ENCODE measurements around the gene MOB2.

The MOB2 gene

GRCh38 chr11:1461826-1462697 is 24.5 kb downstream of the MOB2 start:
- no peak overlapping the region for H4K91ac ChIP-seq (ENCODE audit: low read depth, low read length)
- no peaks in the 10 kb centered on the region for H3K79me2 ChIP-seq (ENCODE audit: control insufficient read depth, insufficient read depth, low read length, poor library complexity)
- no peak overlapping the region for H2AFZ ChIP-seq (ENCODE audit: insufficient read depth, low read length, poor library complexity)
- no peaks in the 10 kb centered on the region for H3K27me3 ChIP-seq (ENCODE audit: insufficient read depth, low read length)
- H4K12ac ChIP-seq (ENCODE audit: low read depth, low read length), result no peak overlapping the region
- no peaks in the 10 kb centered on the region for H3K4me1 ChIP-seq (ENCODE audit: control insufficient read depth in 1 of 2, insufficient read depth in 2 of 2, low read length in 2 of 2)
- no peak overlapping the region for H3K18ac ChIP-seq (ENCODE audit: low read length)
- WGBS (ENCODE audit: extremely low coverage, insufficient coverage, insufficient read length), result no CpG with 5 or more reads among the region's 46 CpGs
- no peak overlapping the region for H2AK5ac ChIP-seq (ENCODE audit: low read length)
- no peak for DNase-seq
- H3K9me3 ChIP-seq (ENCODE audit: insufficient read depth, low read depth, low read length), result no peaks in the 10 kb centered on the region
- no peak overlapping the region for H3K14ac ChIP-seq (ENCODE audit: low read length)
- H4K8ac ChIP-seq (ENCODE audit: low read depth, low read length), result no peak overlapping the region
- H3K27ac ChIP-seq (ENCODE audit: low read depth, low read length), result no peak overlapping the region
- no peaks in the 10 kb centered on the region for H3K79me1 ChIP-seq (ENCODE audit: low read length)
- no peak overlapping the region for H3K4ac ChIP-seq (ENCODE audit: low read depth, low read length)
- H3K9ac ChIP-seq (ENCODE audit: low read length), result no peak overlapping the region
- no peak overlapping the region for H2BK12ac ChIP-seq (ENCODE audit: low read length)
- H3K36me3 ChIP-seq (ENCODE audit: control insufficient read depth in 1 of 2, insufficient read depth in 2 of 2, low read length in 2 of 2), result no peaks in the 10 kb centered on the region
- no peak overlapping the region for H3K4me2 ChIP-seq (ENCODE audit: low read length)
- no peak overlapping the region for H2BK120ac ChIP-seq (ENCODE audit: insufficient read depth, low read length, poor library complexity)
- H3K4me3 ChIP-seq (ENCODE audit: low read depth, low read length), result no peak overlapping the region
- no peak overlapping the region for H3K23ac ChIP-seq (ENCODE audit: low read length)
- H2BK5ac ChIP-seq (ENCODE audit: low read depth, low read length, poor library complexity), result no peak overlapping the region

DNA sequence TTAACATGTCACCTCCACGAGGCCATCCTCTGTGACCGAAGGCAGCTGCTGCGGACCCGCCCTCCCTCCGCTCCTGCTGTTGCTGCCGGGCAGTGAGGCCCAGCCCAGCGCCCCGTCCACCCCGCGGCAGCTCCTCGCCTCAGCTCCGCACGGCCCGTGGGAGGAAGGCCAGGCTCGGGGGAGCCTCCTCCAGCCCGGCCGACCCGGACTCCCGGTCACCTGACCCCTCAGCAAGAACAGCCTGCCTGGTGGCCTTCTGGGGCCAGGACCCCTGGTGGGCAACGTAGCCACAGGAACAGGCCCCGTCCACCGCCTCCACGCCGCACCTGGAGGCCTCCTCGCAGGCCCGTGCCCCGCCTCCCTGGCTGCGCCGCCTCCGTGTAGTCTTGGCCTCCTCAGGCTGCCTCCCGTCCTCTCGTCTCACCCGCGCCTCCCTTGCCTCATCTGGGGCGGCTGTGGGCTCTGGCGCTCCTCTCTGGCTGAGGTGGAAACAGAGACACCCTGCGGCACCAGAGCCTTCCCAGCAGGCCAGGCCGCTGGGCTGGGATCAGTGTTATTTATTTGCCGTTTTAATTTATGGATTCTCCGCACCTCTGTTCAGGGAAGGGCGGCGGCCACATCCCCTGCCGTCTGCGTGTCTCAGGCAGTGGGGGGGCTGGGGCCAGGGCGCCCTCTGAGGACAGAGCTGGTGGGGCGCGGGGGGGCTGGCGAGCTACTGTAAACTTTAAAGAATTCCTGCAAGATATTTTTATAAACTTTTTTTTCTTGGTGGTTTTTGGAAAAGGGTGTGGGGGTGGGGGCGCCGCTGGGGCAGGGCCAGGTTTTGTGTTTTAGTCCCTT is 25.4 kb downstream of the MOB2 start:
- no peak overlapping the region for H2BK5ac ChIP-seq (ENCODE audit: low read depth, low read length, poor library complexity)
- H3K4me3 ChIP-seq (ENCODE audit: low read depth, low read length), result no peak overlapping the region
- no peaks in the 10 kb centered on the region for H3K79me1 ChIP-seq (ENCODE audit: low read length)
- DNase-seq, result peak; percentile 11 to 53
- no peak overlapping the region for H3K14ac ChIP-seq (ENCODE audit: low read length)
- H2BK120ac ChIP-seq (ENCODE audit: insufficient read depth, low read length, poor library complexity), result no peak overlapping the region
- no peak overlapping the region for H4K8ac ChIP-seq (ENCODE audit: low read depth, low read length)
- no peak overlapping the region for H3K27ac ChIP-seq (ENCODE audit: low read depth, low read length)
- no peaks in the 10 kb centered on the region for H3K79me2 ChIP-seq (ENCODE audit: control insufficient read depth, insufficient read depth, low read length, poor library complexity)
- H2AFZ ChIP-seq (ENCODE audit: insufficient read depth, low read length, poor library complexity), result no peak overlapping the region
- no peak overlapping the region for H3K4ac ChIP-seq (ENCODE audit: low read depth, low read length)
- H3K4me2 ChIP-seq (ENCODE audit: low read length), result no peak overlapping the region
- no peaks in the 10 kb centered on the region for H3K36me3 ChIP-seq (ENCODE audit: control insufficient read depth in 1 of 2, insufficient read depth in 2 of 2, low read length in 2 of 2)
- no peaks in the 10 kb centered on the region for H3K27me3 ChIP-seq (ENCODE audit: insufficient read depth, low read length)
- H4K91ac ChIP-seq (ENCODE audit: low read depth, low read length), result no peak overlapping the region
- no peak overlapping the region for H4K12ac ChIP-seq (ENCODE audit: low read depth, low read length)
- no CpG with 5 or more reads among the region's 50 CpGs for WGBS (ENCODE audit: extremely low coverage, insufficient coverage, insufficient read length)
- no peak overlapping the region for H2BK12ac ChIP-seq (ENCODE audit: low read length)
- no peaks in the 10 kb centered on the region for H3K4me1 ChIP-seq (ENCODE audit: control insufficient read depth in 1 of 2, insufficient read depth in 2 of 2, low read length in 2 of 2)
- H3K9me3 ChIP-seq (ENCODE audit: insufficient read depth, low read depth, low read length), result no peaks in the 10 kb centered on the region
- H3K18ac ChIP-seq (ENCODE audit: low read length), result no peak overlapping the region
- no peak overlapping the region for H2AK5ac ChIP-seq (ENCODE audit: low read length)
- H3K23ac ChIP-seq (ENCODE audit: low read length), result no peak overlapping the region
- no peak overlapping the region for H3K9ac ChIP-seq (ENCODE audit: low read length)

- Histone ChIP-seq H3K27ac (ENCODE audit: low read depth, low read length) (no peak overlapping the region), H2BK5ac (ENCODE audit: low read depth, low read length, poor library complexity) (no peak overlapping the region), H3K4me2 (ENCODE audit: low read length) (no peak overlapping the region), H2BK120ac (ENCODE audit: insufficient read depth, low read length, poor library complexity) (no peak overlapping the region), H4K91ac (ENCODE audit: low read depth, low read length) (no peak overlapping the region), H4K8ac (ENCODE audit: low read depth, low read length) (no peak overlapping the region), H2BK12ac (ENCODE audit: low read length) (no peak overlapping the region), H3K79me2 (ENCODE audit: control insufficient read depth, insufficient read depth, low read length, poor library complexity) (no peaks in the 10 kb centered on the region), H4K12ac (ENCODE audit: low read depth, low read length) (no peak overlapping the region), H2AK5ac (ENCODE audit: low read length) (no peak overlapping the region), H3K9me3 (ENCODE audit: insufficient read depth, low read depth, low read length) (no peaks in the 10 kb centered on the region), H3K79me1 (ENCODE audit: low read length) (no peaks in the 10 kb centered on the region), H3K36me3 (ENCODE audit: control insufficient read depth in 1 of 2, insufficient read depth in 2 of 2, low read length in 2 of 2) (no peaks in the 10 kb centered on the region), H2AFZ (ENCODE audit: insufficient read depth, low read length, poor library complexity) (no peak overlapping the region), H3K4ac (ENCODE audit: low read depth, low read length) (no peak overlapping the region), H3K9ac (ENCODE audit: low read length) (no peak overlapping the region), H3K18ac (ENCODE audit: low read length) (no peak overlapping the region), H3K4me3 (ENCODE audit: low read depth, low read length) (no peak overlapping the region), H3K23ac (ENCODE audit: low read length) (no peak overlapping the region), H3K14ac (ENCODE audit: low read length) (no peak overlapping the region), H3K4me1 (ENCODE audit: control insufficient read depth in 1 of 2, insufficient read depth in 2 of 2, low read length in 2 of 2) (no peaks in the 10 kb centered on the region), H3K27me3 (ENCODE audit: insufficient read depth, low read length) (no peaks in the 10 kb centered on the region)
- DNase-seq, result no peak
- WGBS (ENCODE audit: extremely low coverage, insufficient coverage, insufficient read length), result no CpG with 5 or more reads among the region's 44 CpGs
These were observed 26.1 kb downstream of the MOB2 start for GRCh38 chr11:1460396-1460985.

DNA sequence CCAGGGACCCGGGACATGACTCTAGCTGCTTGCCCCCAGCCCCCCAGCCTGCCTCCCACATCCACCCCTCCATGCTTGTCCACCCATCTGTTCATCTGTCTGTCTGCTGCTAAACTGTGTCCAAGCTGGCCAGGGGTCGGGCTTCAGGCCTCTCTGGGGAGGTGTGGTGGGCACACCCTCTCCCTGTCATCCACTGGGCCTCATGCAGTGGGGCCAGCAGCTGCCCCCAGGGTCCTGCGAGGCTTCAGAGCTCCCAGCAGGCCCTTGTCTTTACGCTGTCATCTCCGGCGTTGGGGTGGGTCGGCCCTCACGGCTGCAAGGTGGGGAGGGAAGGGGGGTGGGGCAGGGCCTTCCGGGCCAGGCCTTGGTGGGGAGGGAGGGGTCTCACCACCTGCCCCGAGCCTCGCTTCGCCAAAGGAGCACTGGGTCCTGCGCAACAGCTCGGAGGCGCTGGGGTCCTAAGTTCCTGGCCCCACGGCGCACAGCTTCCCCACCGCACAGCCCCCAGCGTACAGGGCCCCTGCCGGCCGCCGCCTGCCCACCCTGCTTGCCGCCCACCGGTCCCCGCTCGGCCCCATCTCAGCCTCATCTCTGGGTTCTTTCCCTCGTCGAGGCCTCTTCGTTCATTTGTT is 26.7 kb downstream of the MOB2 start:
- H3K14ac ChIP-seq (ENCODE audit: low read length), result no peak overlapping the region
- no peak overlapping the region for H2AFZ ChIP-seq (ENCODE audit: insufficient read depth, low read length, poor library complexity)
- H3K9ac ChIP-seq (ENCODE audit: low read length), result no peak overlapping the region
- H3K4me1 ChIP-seq (ENCODE audit: control insufficient read depth in 1 of 2, insufficient read depth in 2 of 2, low read length in 2 of 2), result no peaks in the 10 kb centered on the region
- H3K9me3 ChIP-seq (ENCODE audit: insufficient read depth, low read depth, low read length), result no peaks in the 10 kb centered on the region
- H4K91ac ChIP-seq (ENCODE audit: low read depth, low read length), result no peak overlapping the region
- H3K4ac ChIP-seq (ENCODE audit: low read depth, low read length), result no peak overlapping the region
- H4K8ac ChIP-seq (ENCODE audit: low read depth, low read length), result no peak overlapping the region
- no peak overlapping the region for H3K23ac ChIP-seq (ENCODE audit: low read length)
- H3K18ac ChIP-seq (ENCODE audit: low read length), result no peak overlapping the region
- H4K12ac ChIP-seq (ENCODE audit: low read depth, low read length), result no peak overlapping the region
- H2AK5ac ChIP-seq (ENCODE audit: low read length), result no peak overlapping the region
- WGBS (ENCODE audit: extremely low coverage, insufficient coverage, insufficient read length), result no CpG with 5 or more reads among the region's 29 CpGs
- no peak overlapping the region for H3K4me2 ChIP-seq (ENCODE audit: low read length)
- no peak overlapping the region for H3K4me3 ChIP-seq (ENCODE audit: low read depth, low read length)
- no peak overlapping the region for H2BK12ac ChIP-seq (ENCODE audit: low read length)
- H2BK120ac ChIP-seq (ENCODE audit: insufficient read depth, low read length, poor library complexity), result no peak overlapping the region
- no peaks in the 10 kb centered on the region for H3K36me3 ChIP-seq (ENCODE audit: control insufficient read depth in 1 of 2, insufficient read depth in 2 of 2, low read length in 2 of 2)
- no peak overlapping the region for H2BK5ac ChIP-seq (ENCODE audit: low read depth, low read length, poor library complexity)
- H3K79me2 ChIP-seq (ENCODE audit: control insufficient read depth, insufficient read depth, low read length, poor library complexity), result no peaks in the 10 kb centered on the region
- no peak overlapping the region for H3K27ac ChIP-seq (ENCODE audit: low read depth, low read length)
- H3K79me1 ChIP-seq (ENCODE audit: low read length), result no peaks in the 10 kb centered on the region
- H3K27me3 ChIP-seq (ENCODE audit: insufficient read depth, low read length), result no peaks in the 10 kb centered on the region
- DNase-seq, result no peak
